Measurements from ENCODE around the gene SLC25A25. TPM values are rescaled to one million over a fixed set of nuclear protein-coding genes. Genes with fewer than 3 reads are reported as not detected.
"Not testable (repeated sequence)": the region's sequence is repeated elsewhere in the genome, so short reads cannot be mapped to it uniquely, and the experiment has no call there.

SLC25A25 gene
- total RNA-seq, 2 donors from 2014 or later, result 30.1 to 33.9 TPM

- ATAC-seq (ENCODE audit: insufficient number of reproducible peaks, low FRiP score, low read depth), result peak; percentile 92
- DNase-seq (ENCODE audit: low spot score), result peak; percentile 51
- H3K27ac ChIP-seq, result peak overlapping the region; percentile 90 to 98
- H3K36me3 ChIP-seq, result no peaks in the 10 kb centered on the region
- no peaks in the 10 kb centered on the region for H3K9me3 ChIP-seq
- H3K27me3 ChIP-seq (replicated peaks; ENCODE audit: insufficient read depth), result no peaks in the 10 kb centered on the region
- TF ChIP-seq, protein P1, sequence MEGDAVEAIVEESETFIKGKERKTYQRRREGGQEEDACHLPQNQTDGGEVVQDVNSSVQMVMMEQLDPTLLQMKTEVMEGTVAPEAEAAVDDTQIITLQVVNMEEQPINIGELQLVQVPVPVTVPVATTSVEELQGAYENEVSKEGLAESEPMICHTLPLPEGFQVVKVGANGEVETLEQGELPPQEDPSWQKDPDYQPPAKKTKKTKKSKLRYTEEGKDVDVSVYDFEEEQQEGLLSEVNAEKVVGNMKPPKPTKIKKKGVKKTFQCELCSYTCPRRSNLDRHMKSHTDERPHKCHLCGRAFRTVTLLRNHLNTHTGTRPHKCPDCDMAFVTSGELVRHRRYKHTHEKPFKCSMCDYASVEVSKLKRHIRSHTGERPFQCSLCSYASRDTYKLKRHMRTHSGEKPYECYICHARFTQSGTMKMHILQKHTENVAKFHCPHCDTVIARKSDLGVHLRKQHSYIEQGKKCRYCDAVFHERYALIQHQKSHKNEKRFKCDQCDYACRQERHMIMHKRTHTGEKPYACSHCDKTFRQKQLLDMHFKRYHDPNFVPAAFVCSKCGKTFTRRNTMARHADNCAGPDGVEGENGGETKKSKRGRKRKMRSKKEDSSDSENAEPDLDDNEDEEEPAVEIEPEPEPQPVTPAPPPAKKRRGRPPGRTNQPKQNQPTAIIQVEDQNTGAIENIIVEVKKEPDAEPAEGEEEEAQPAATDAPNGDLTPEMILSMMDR (IDR thresholded peaks at IDR 0.05), result no peak
- peaks cover 23 to 32% of the 10 kb centered on the region in 2 donors for H3K4me1 ChIP-seq (ENCODE audit: control insufficient read depth in 1 of 2, low read depth in 2 of 2)
- H3K4me3 ChIP-seq, result peak overlapping the region; percentile 94
Measured at GRCh38 chr9:128127990-128128835, 60.2 kb downstream of the SLC25A25 start.

DNA sequence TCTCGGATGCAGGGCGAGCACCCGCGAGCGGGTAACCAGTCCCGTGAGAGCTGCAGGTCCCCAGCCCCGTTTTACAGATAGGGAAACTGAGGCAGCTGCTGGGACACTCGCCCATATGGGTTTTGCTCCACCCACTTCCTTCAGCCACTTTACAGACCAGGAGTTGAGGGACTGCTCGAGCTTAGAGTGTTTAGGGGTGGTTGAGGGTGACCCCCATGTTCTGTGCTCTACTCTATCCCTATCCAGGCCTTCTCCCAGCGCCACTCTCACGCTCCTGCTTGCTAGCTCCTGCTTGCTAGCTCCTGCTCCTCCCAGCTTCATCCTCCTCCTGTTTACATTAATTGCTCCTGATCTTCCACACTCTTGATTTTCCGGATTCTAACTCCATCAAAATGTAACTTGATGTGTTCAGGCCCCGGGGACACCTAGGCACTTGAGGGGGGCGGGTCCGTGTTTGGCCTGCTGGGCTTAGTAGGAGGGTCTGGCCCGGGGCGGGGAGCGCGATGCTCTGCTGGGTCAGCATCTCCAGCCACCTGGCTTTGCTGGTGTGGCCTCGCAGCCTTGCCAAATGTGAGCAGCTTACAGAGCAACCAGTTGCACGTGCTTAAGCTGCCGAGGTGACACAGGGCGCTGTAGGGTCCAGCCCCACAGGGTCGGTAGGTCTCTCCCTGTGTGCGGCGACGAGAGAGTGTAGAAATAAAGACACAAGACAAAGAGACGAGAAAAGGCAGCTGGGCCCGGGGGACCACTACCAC, 61.0 kb downstream of the SLC25A25 start:
- Histone ChIP-seq H3K36me3 (no peaks in the 10 kb centered on the region), H3K4me3 (peak overlapping the region; percentile 94), H3K4me1 (ENCODE audit: control insufficient read depth in 1 of 2, low read depth in 2 of 2) (peaks cover 23 to 32% of the 10 kb centered on the region in 2 donors), H3K27me3 (replicated peaks; ENCODE audit: insufficient read depth) (no peaks in the 10 kb centered on the region), H3K27ac (peak overlapping the region in 1 of 2 donors; percentile 90), H3K9me3 (no peaks in the 10 kb centered on the region)
- DNase-seq (ENCODE audit: low spot score) (no peak), ATAC-seq (ENCODE audit: insufficient number of reproducible peaks, low FRiP score, low read depth) (no peak)
- TF ChIP-seq, protein P1 (IDR thresholded peaks at IDR 0.05), result no peak

- not testable (repeated sequence) for ATAC-seq (ENCODE audit: insufficient number of reproducible peaks, low FRiP score, low read depth); H3K9me3 ChIP-seq; H3K27me3 ChIP-seq (replicated peaks; ENCODE audit: insufficient read depth); H3K4me3 ChIP-seq; H3K27ac ChIP-seq; H3K36me3 ChIP-seq; DNase-seq (ENCODE audit: low spot score)
- peaks cover 23 to 31% of the 10 kb centered on the region in 2 donors for H3K4me1 ChIP-seq (ENCODE audit: control insufficient read depth in 1 of 2, low read depth in 2 of 2)
- TF ChIP-seq, protein P1 (IDR thresholded peaks at IDR 0.05), result peak; percentile 55
Measured at GRCh38 chr9:128129976-128130590, 62.1 kb downstream of the SLC25A25 start.

GRCh38 chr9:128130651-128131050, 62.6 kb downstream of the SLC25A25 start:
- H3K27me3 ChIP-seq (replicated peaks; ENCODE audit: insufficient read depth); H3K36me3 ChIP-seq; H3K4me3 ChIP-seq; H3K27ac ChIP-seq; DNase-seq (ENCODE audit: low spot score); H3K9me3 ChIP-seq; ATAC-seq (ENCODE audit: insufficient number of reproducible peaks, low FRiP score, low read depth): not testable (repeated sequence)
- H3K4me1 ChIP-seq (ENCODE audit: control insufficient read depth in 1 of 2, low read depth in 2 of 2), result peaks cover 17 to 25% of the 10 kb centered on the region in 2 donors

DNA sequence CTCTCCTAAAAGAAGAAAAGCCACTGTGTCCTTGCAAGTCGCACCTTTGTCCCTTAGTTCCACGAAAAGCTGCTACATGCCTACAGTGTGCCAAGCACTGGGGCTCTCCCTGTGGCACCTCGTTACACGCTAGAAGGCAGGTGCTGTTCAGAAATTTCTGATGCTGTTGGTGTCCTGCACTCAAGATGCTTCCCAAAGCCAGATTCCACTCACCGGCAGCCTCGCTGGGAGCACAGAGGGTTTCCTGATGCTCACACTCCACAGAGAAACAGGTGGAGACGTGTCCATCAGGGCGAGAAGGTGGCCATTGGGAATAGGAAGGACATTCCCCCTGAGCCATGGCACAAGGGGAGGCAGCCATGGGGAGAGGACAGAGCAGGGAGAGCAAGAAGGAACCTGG, 63.3 kb downstream of the SLC25A25 start:
- H3K27me3 ChIP-seq (replicated peaks; ENCODE audit: insufficient read depth); H3K9me3 ChIP-seq; H3K36me3 ChIP-seq; ATAC-seq (ENCODE audit: insufficient number of reproducible peaks, low FRiP score, low read depth); DNase-seq (ENCODE audit: low spot score); H3K4me3 ChIP-seq; H3K27ac ChIP-seq: not testable (repeated sequence)
- peaks cover 10 to 18% of the 10 kb centered on the region in 2 donors for H3K4me1 ChIP-seq (ENCODE audit: control insufficient read depth in 1 of 2, low read depth in 2 of 2)

GRCh38 chr9:128132139-128132538, 64.1 kb downstream of the SLC25A25 start:
- not testable (repeated sequence) for H3K9me3 ChIP-seq; H3K36me3 ChIP-seq; DNase-seq (ENCODE audit: low spot score); H3K27ac ChIP-seq; H3K27me3 ChIP-seq (replicated peaks; ENCODE audit: insufficient read depth); H3K4me3 ChIP-seq; ATAC-seq (ENCODE audit: insufficient number of reproducible peaks, low FRiP score, low read depth)
- peaks cover 6 to 11% of the 10 kb centered on the region in 2 donors for H3K4me1 ChIP-seq (ENCODE audit: control insufficient read depth in 1 of 2, low read depth in 2 of 2)

DNA sequence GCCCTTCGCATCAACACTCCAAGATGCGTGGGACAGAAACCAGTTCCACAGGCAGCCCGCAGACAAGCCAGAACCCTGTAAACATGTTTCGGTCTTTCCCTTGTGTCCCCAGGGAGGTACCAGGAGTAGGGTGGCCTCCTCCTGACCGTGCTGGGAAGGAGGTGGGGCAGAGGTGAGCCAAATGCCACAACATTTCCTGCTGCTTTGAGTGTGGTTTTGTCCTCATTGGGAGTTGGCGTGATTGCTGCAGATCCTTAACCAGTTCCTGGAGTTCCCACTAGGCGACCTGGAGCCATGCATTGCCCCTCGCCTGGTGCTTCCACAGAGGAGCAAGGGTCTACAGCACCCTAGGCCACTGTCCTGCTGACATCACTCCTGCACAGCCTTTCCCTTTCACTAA, 67.5 kb downstream of the SLC25A25 start:
- not testable (repeated sequence) for H3K4me3 ChIP-seq; H3K36me3 ChIP-seq; H3K9me3 ChIP-seq; DNase-seq (ENCODE audit: low spot score); H3K27ac ChIP-seq; H3K4me1 ChIP-seq (ENCODE audit: control insufficient read depth in 1 of 2, low read depth in 2 of 2); ATAC-seq (ENCODE audit: insufficient number of reproducible peaks, low FRiP score, low read depth); H3K27me3 ChIP-seq (replicated peaks; ENCODE audit: insufficient read depth)
